HepG2 (cell line): ENCODE data around the gene TMEM151A. TPM values are rescaled to one million over a fixed set of nuclear protein-coding genes. Genes with fewer than 3 reads are reported as not detected.
A peak's percentile ranks its signal among the peaks of the same experiment; 100 is the strongest.

Experiments used
- AKNA ChIP-seq: sonication (generic); formaldehyde crosslinking; IDR thresholded peaks from 2 replicates; pipeline ENCODE4 v1.4.0; 2020; ENCODE audit warnings: missing genetic modification reagents, borderline replicate concordance
- E2F2 ChIP-seq: sonication (generic); formaldehyde crosslinking; IDR thresholded peaks from 2 replicates; pipeline ENCODE4 v1.4.0; 2020; ENCODE audit warnings: missing genetic modification reagents, borderline replicate concordance
- IKZF5 ChIP-seq: IDR thresholded peaks from 2 replicates; pipeline ENCODE4 v1.6.1; 2018; ENCODE audit warnings: missing genetic modification reagents, mild to moderate bottlenecking, missing compliant biosample characterization
- MIER2 ChIP-seq: IDR thresholded peaks from 2 replicates; pipeline ENCODE4 v1.6.1; 2016; ENCODE audit warnings: missing biosample characterization, missing genetic modification reagents
- PRDM4 ChIP-seq: sonication (generic); formaldehyde crosslinking; IDR thresholded peaks from 2 replicates; pipeline ENCODE4 v1.9.0; 2021; ENCODE audit warnings: missing genetic modification reagents, borderline replicate concordance
- SALL2 ChIP-seq: sonication (generic); formaldehyde crosslinking; IDR thresholded peaks from 2 replicates; pipeline ENCODE4 v1.8.1; 2023; ENCODE audit warnings: mild to moderate bottlenecking, missing genetic modification reagents, inconsistent platforms
- SPEN ChIP-seq: sonication (generic); formaldehyde crosslinking; IDR thresholded peaks from 2 replicates; pipeline ENCODE4 v1.5.1; 2020; ENCODE audit warnings: low read depth, mild to moderate bottlenecking, missing genetic modification reagents
- TSC22D2 ChIP-seq: sonication (generic); formaldehyde crosslinking; IDR thresholded peaks from 2 replicates; pipeline ENCODE4 v1.5.1; 2020; ENCODE audit warnings: missing genetic modification reagents, mild to moderate bottlenecking, borderline replicate concordance
- ZMYM2 ChIP-seq: sonication (generic); formaldehyde crosslinking; IDR thresholded peaks from 2 replicates; pipeline ENCODE4 v1.8.0; 2022; ENCODE audit warnings: mild to moderate bottlenecking, missing genetic modification reagents
- ZNF383 ChIP-seq: sonication (generic); formaldehyde crosslinking; IDR thresholded peaks from 2 replicates; pipeline ENCODE4 v1.4.0; 2020; ENCODE audit warnings: missing genetic modification reagents, mild to moderate bottlenecking, borderline replicate concordance
- ZNF414 ChIP-seq: sonication (generic); formaldehyde crosslinking; IDR thresholded peaks from 2 replicates; pipeline ENCODE4 v1.5.0; 2020; ENCODE audit warnings: missing genetic modification reagents
- ZNF564 ChIP-seq: sonication (generic); formaldehyde crosslinking; IDR thresholded peaks from 2 replicates; pipeline ENCODE4 v1.8.1; 2023; ENCODE audit warnings: mild to moderate bottlenecking, missing genetic modification reagents
- ZNF644 ChIP-seq: IDR thresholded peaks from 2 replicates; pipeline ENCODE4 v1.6.1; 2016; ENCODE audit warnings: low read depth
- ZNF878 ChIP-seq: sonication (generic); formaldehyde crosslinking; IDR thresholded peaks from 2 replicates; pipeline ENCODE4 v1.8.1; 2023; ENCODE audit warnings: mild to moderate bottlenecking, missing genetic modification reagents, moderate library complexity
- polyA plus RNA-seq, 8 experiments: library from polyadenylated mRNA; depleted of rRNA in 3 of 8; stranded (reverse) in 7 of 8; unstranded in 1 of 8; fragments of >200 nt; fragmentation: Illumina TruSeq in 4 of 8; extraction: Trizol in 4 of 8; gene quantifications; 2 replicates each; pipeline versions ENCODE4 v1.2.1 to v1.2.3, GENCODE V29; 2011 to 2016; ENCODE audit warnings: low read depth in 4 of 8, missing spikeins in 1 of 8, mixed read lengths in 1 of 8; ENCODE audit not compliant: insufficient read depth in 1 of 8
- total RNA-seq, 5 experiments: library from RNA; depleted of rRNA; stranded (reverse); fragments of >200 nt; fragmentation: Illumina TruSeq; extraction: Trizol; gene quantifications; 2 replicates each; pipeline ENCODE4 v1.2.3, GENCODE V29; 2016; ENCODE audit warnings: low read depth in 1 of 5
- TF ChIP-seq, protein P1 (sequence below): sonication (generic); formaldehyde crosslinking; IDR thresholded peaks from 2 replicates; pipeline ENCODE4 v1.5.0; 2020; ENCODE audit warnings: mild to moderate bottlenecking, missing genetic modification reagents

Gene TMEM151A
- total and polyA plus RNA-seq, 2 of the 13 experiments (the other 11 are each of a cell fraction or from before 2014, with no cell fraction given) = 0.18 to 0.33 TPM

- TF ChIP-seq TSC22D2 (no peak), ZMYM2 (0 out of 2 replicates have a peak, but pooled peaks have one; percentile 18), MIER2 (CRISPR knock-in tag) (no peak), ZNF878 (no peak), SALL2 (no peak), E2F2 (CRISPR knock-in tag) (no peak), SPEN (CRISPR knock-in tag) (peak; percentile 5), PRDM4 (no peak), ZNF644 (no peak), AKNA (no peak), ZNF383 (CRISPR knock-in tag) (no peak), IKZF5 (CRISPR knock-in tag) (no peak), ZNF414 (CRISPR knock-in tag) (0 out of 2 replicates have a peak, but pooled peaks have one; percentile 15), ZNF564 (0 out of 2 replicates have a peak, but pooled peaks have one; percentile 33)
- TF ChIP-seq, protein P1, sequence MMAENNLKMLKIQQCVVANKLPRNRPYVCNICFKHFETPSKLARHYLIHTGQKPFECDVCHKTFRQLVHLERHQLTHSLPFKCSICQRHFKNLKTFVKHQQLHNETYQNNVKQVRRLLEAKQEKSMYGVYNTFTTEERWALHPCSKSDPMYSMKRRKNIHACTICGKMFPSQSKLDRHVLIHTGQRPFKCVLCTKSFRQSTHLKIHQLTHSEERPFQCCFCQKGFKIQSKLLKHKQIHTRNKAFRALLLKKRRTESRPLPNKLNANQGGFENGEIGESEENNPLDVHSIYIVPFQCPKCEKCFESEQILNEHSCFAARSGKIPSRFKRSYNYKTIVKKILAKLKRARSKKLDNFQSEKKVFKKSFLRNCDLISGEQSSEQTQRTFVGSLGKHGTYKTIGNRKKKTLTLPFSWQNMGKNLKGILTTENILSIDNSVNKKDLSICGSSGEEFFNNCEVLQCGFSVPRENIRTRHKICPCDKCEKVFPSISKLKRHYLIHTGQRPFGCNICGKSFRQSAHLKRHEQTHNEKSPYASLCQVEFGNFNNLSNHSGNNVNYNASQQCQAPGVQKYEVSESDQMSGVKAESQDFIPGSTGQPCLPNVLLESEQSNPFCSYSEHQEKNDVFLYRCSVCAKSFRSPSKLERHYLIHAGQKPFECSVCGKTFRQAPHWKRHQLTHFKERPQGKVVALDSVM (CRISPR knock-in tag) = no peak
Observed at GRCh38 chr11:66267379-66268243, 24.1 kb upstream of the TMEM151A start (continued).
